Endothelial cell (in vitro differentiated cells): ENCODE data around the gene CGNL1. TPM values are rescaled to one million over a fixed set of nuclear protein-coding genes. Genes with fewer than 3 reads are reported as not detected.

ENCODE experiments used
- DNase-seq: peaks from one replicate; pipeline ENCODE4 v3.0.0; 2021; ENCODE audit warnings: low spot score
- H3K27ac Mint-ChIP-seq: one replicate; pipeline ENCODE4 v1.8.0; 2021; ENCODE audit warnings: mixed read lengths, inconsistent platforms; ENCODE audit not compliant: unreplicated experiment
- H3K27me3 Mint-ChIP-seq: one replicate; pipeline ENCODE4 v1.8.0; 2021; ENCODE audit warnings: mild to moderate bottlenecking, moderate library complexity, mixed read lengths, inconsistent platforms; ENCODE audit not compliant: unreplicated experiment
- H3K36me3 Mint-ChIP-seq: one replicate; pipeline ENCODE4 v1.8.0; 2021; ENCODE audit warnings: mild to moderate bottlenecking, low read depth, mixed read lengths, inconsistent platforms; ENCODE audit not compliant: unreplicated experiment
- H3K4me1 Mint-ChIP-seq: one replicate; pipeline ENCODE4 v1.8.0; 2021; ENCODE audit warnings: mild to moderate bottlenecking, mixed read lengths, inconsistent platforms; ENCODE audit not compliant: unreplicated experiment
- H3K4me3 Mint-ChIP-seq: one replicate; pipeline ENCODE4 v1.8.0; 2021; ENCODE audit warnings: mild to moderate bottlenecking, mixed read lengths, inconsistent platforms; ENCODE audit not compliant: unreplicated experiment
- H3K9me3 Mint-ChIP-seq: one replicate; pipeline ENCODE4 v1.8.0; 2021; ENCODE audit warnings: mixed read lengths, inconsistent platforms; ENCODE audit not compliant: unreplicated experiment
- CTCF ChIP-seq: fragments of 200-600 bp; sonication (generic); IDR thresholded peaks from one replicate; pipeline ENCODE4 v1.5.0; 2021; ENCODE audit warnings: antibody characterized with exemption; ENCODE audit not compliant: unreplicated experiment
- total RNA-seq: library from RNA; stranded (reverse); fragmentation: NEBNext Ultra II Directional; extraction: Animal tissue kit (Norgen Biotek cat#: 25700); gene quantifications from one replicate; pipeline ENCODE4 v1.2.1, GENCODE V29; 2021; ENCODE audit not compliant: unreplicated experiment

The CGNL1 gene
- total RNA-seq, 1 donor from 2014 or later = 238 TPM

- Mint-ChIP-seq H3K27me3 (no peaks in the 10 kb centered on the region), H3K4me3 (no peak overlapping the region), H3K36me3 (no peaks in the 10 kb centered on the region), H3K4me1 (peaks cover 13% of the 10 kb centered on the region), H3K27ac (no peak overlapping the region), H3K9me3 (no peaks in the 10 kb centered on the region)
- DNase-seq = no peak
- TF ChIP-seq CTCF = no peak
These were observed 8.7 kb upstream of the CGNL1 start for GRCh38 chr15:57367556-57367955.

GRCh38 chr15:57370929-57371328, 5.4 kb upstream of the CGNL1 start:
- Mint-ChIP-seq H3K4me3 (no peak overlapping the region), H3K4me1 (peaks cover 16% of the 10 kb centered on the region), H3K27me3 (peaks cover 2% of the 10 kb centered on the region), H3K9me3 (no peaks in the 10 kb centered on the region), H3K36me3 (peaks cover 9% of the 10 kb centered on the region), H3K27ac (no peak overlapping the region)
- TF ChIP-seq CTCF = no peak
- no peak for DNase-seq

GRCh38 chr15:57373251-57373881, 2.9 kb upstream of the CGNL1 start:
- H3K27ac Mint-ChIP-seq = no peak overlapping the region
- H3K9me3 Mint-ChIP-seq = no peaks in the 10 kb centered on the region
- DNase-seq = no peak
- peak overlapping the region; percentile 9 for H3K4me3 Mint-ChIP-seq
- peaks cover 17% of the 10 kb centered on the region for H3K36me3 Mint-ChIP-seq
- TF ChIP-seq CTCF = no peak
- H3K27me3 Mint-ChIP-seq = peaks cover 2% of the 10 kb centered on the region
- H3K4me1 Mint-ChIP-seq = peaks cover 28% of the 10 kb centered on the region

- peak overlapping the region; percentile 9 for H3K4me3 Mint-ChIP-seq
- H3K27ac Mint-ChIP-seq = no peak overlapping the region
- DNase-seq = no peak
- TF ChIP-seq CTCF = no peak
- peaks cover 21% of the 10 kb centered on the region for H3K36me3 Mint-ChIP-seq
- H3K9me3 Mint-ChIP-seq = no peaks in the 10 kb centered on the region
- peaks cover 5% of the 10 kb centered on the region for H3K27me3 Mint-ChIP-seq
- peaks cover 32% of the 10 kb centered on the region for H3K4me1 Mint-ChIP-seq
These were observed 2.4 kb upstream of the CGNL1 start for GRCh38 chr15:57373882-57374276.

GRCh38 chr15:57376696-57377477, 582 bp downstream of the CGNL1 start:
- H3K4me3 Mint-ChIP-seq = peak overlapping the region; percentile 96
- H3K27me3 Mint-ChIP-seq = peaks cover 5% of the 10 kb centered on the region
- peak; percentile 26 for DNase-seq
- no peaks in the 10 kb centered on the region for H3K9me3 Mint-ChIP-seq
- H3K36me3 Mint-ChIP-seq = peaks cover 27% of the 10 kb centered on the region
- peak overlapping the region; percentile 11 for H3K27ac Mint-ChIP-seq
- no peak for TF ChIP-seq CTCF
- peaks cover 53% of the 10 kb centered on the region for H3K4me1 Mint-ChIP-seq
